Mesothelial cell of epicardium (in vitro differentiated cells): Measurements from ENCODE around the gene CDKN2AIP. TPM values are rescaled to one million over a fixed set of nuclear protein-coding genes. Genes with fewer than 3 reads are reported as not detected.

Experiments
- DNase-seq, 2 experiments: peaks; one replicate each; pipeline ENCODE4 v3.0.0; 2021; ENCODE audit warnings: low spot score in 2 of 2; ENCODE audit not compliant: unreplicated experiment in 2 of 2
- H3K27ac Mint-ChIP-seq: 2 replicates; pipeline ENCODE4 v1.8.0; 2021; ENCODE audit warnings: mixed read lengths
- H3K27me3 Mint-ChIP-seq: 2 replicates; pipeline ENCODE4 v1.8.0; 2021; ENCODE audit warnings: low read depth, mixed read lengths
- H3K36me3 Mint-ChIP-seq: 2 replicates; pipeline ENCODE4 v1.8.0; 2021; ENCODE audit warnings: mixed read lengths
- H3K4me1 Mint-ChIP-seq: 2 replicates; pipeline ENCODE4 v1.8.0; 2021; ENCODE audit warnings: mixed read lengths
- H3K4me3 Mint-ChIP-seq: 2 replicates; pipeline ENCODE4 v1.8.0; 2021; ENCODE audit warnings: mild to moderate bottlenecking, moderate library complexity, mixed read lengths
- H3K9me3 Mint-ChIP-seq: 2 replicates; pipeline ENCODE4 v1.8.0; 2021; ENCODE audit warnings: mixed read lengths
- CTCF ChIP-seq: fragments of 200-600 bp; sonication (generic); IDR thresholded peaks from one replicate; pipeline ENCODE4 v1.5.0; 2021; ENCODE audit warnings: antibody characterized with exemption; ENCODE audit not compliant: unreplicated experiment
- total RNA-seq: library from RNA; stranded (reverse); gene quantifications from 3 replicates; pipeline ENCODE4 v1.2.1, GENCODE V29; 2021

Gene CDKN2AIP
- total RNA-seq, 1 donor from 2014 or later: 42.3 TPM

- no peaks in the 10 kb centered on the region for H3K27me3 Mint-ChIP-seq
- DNase-seq: no peak
- H3K27ac Mint-ChIP-seq: peak overlapping the region; percentile 76
- H3K36me3 Mint-ChIP-seq: peaks cover 20% of the 10 kb centered on the region
- no peak overlapping the region for H3K4me3 Mint-ChIP-seq
- TF ChIP-seq CTCF: no peak
- H3K9me3 Mint-ChIP-seq: peaks cover 14% of the 10 kb centered on the region
- peaks cover 19% of the 10 kb centered on the region for H3K4me1 Mint-ChIP-seq
Observed at GRCh38 chr4:183468210-183469095, 24.0 kb downstream of the CDKN2AIP start.

- no peak overlapping the region for H3K4me3 Mint-ChIP-seq
- no peaks in the 10 kb centered on the region for H3K27me3 Mint-ChIP-seq
- peak overlapping the region; percentile 44 for H3K27ac Mint-ChIP-seq
- H3K36me3 Mint-ChIP-seq: peaks cover 16% of the 10 kb centered on the region
- no peak for DNase-seq
- no peak for TF ChIP-seq CTCF
- peaks cover 19% of the 10 kb centered on the region for H3K4me1 Mint-ChIP-seq
- peaks cover 14% of the 10 kb centered on the region for H3K9me3 Mint-ChIP-seq
Observed at GRCh38 chr4:183469285-183469684, 24.8 kb downstream of the CDKN2AIP start.

- no peak for TF ChIP-seq CTCF
- peaks cover 15% of the 10 kb centered on the region for H3K36me3 Mint-ChIP-seq
- no peak overlapping the region for H3K4me3 Mint-ChIP-seq
- H3K9me3 Mint-ChIP-seq: peaks cover 14% of the 10 kb centered on the region
- H3K27me3 Mint-ChIP-seq: no peaks in the 10 kb centered on the region
- H3K4me1 Mint-ChIP-seq: peaks cover 19% of the 10 kb centered on the region
- no peak for DNase-seq
- H3K27ac Mint-ChIP-seq: peak overlapping the region; percentile 97
Observed at GRCh38 chr4:183469936-183470335, 25.5 kb downstream of the CDKN2AIP start.

- Mint-ChIP-seq H3K27ac (peak overlapping the region; percentile 97), H3K27me3 (no peaks in the 10 kb centered on the region), H3K36me3 (peaks cover 15% of the 10 kb centered on the region), H3K4me1 (peaks cover 19% of the 10 kb centered on the region), H3K4me3 (peak overlapping the region; percentile 6), H3K9me3 (peaks cover 14% of the 10 kb centered on the region)
- no peak for TF ChIP-seq CTCF
- no peak for DNase-seq
Observed at GRCh38 chr4:183470821-183471220, 26.4 kb downstream of the CDKN2AIP start.

- TF ChIP-seq CTCF: peak; percentile 94
- no peaks in the 10 kb centered on the region for H3K27me3 Mint-ChIP-seq
- H3K36me3 Mint-ChIP-seq: peaks cover 15% of the 10 kb centered on the region
- DNase-seq: peak; percentile 77 to 93
- no peak overlapping the region for H3K4me3 Mint-ChIP-seq
- peaks cover 14% of the 10 kb centered on the region for H3K9me3 Mint-ChIP-seq
- H3K27ac Mint-ChIP-seq: no peak overlapping the region
- peaks cover 19% of the 10 kb centered on the region for H3K4me1 Mint-ChIP-seq
Observed at GRCh38 chr4:183471946-183472708, 27.7 kb downstream of the CDKN2AIP start.
